OCI-LY7 (cell line): Measurements from ENCODE around the gene SYNDIG1L. TPM values are rescaled to one million over a fixed set of nuclear protein-coding genes. Genes with fewer than 3 reads are reported as not detected.

Experiments
- BruUV-seq: library from RNA; stranded (reverse); fragments of 400-500 nt; replicated peaks from 2 replicates; lab custom pipeline; 2021; lab: Mats Ljungman, UMichigan
- CTCF ChIA-PET: fragments of 300-600 bp; sonication (Branson Sonifier 250); formaldehyde crosslinking; loops from one replicate; lab custom pipeline; 2022; ENCODE audit warnings: antibody characterized with exemption; ENCODE audit not compliant: unreplicated experiment; lab: Charles Lee
- POLR2A ChIA-PET: fragments of 300-600 bp; sonication (Branson Sonifier 250); formaldehyde crosslinking; loops from one replicate; lab custom pipeline; 2022; ENCODE audit warnings: antibody characterized with exemption; lab: Charles Lee
- DNase-seq: peaks from one replicate; pipeline ENCODE4 v3.0.0-alpha.2; 2015; ENCODE audit warnings: low spot score
- H2AFZ ChIP-seq: fragments of 200-600 bp; sonication (generic), shearing (Covaris generic); 2 replicates; pipeline ENCODE4 v1.6.1; 2014; ENCODE audit warnings: mild to moderate bottlenecking, antibody characterized with exemption, low read length, moderate library complexity
- H3K27ac ChIP-seq: fragments of 200-600 bp; sonication (generic); 2 replicates; pipeline ENCODE4 v1.5.1; 2014; ENCODE audit warnings: mixed run types, low read depth, mild to moderate bottlenecking, moderate library complexity, low read length, inconsistent platforms; ENCODE audit not compliant: poor library complexity, severe bottlenecking
- H3K36me3 ChIP-seq: fragments of 200-600 bp; sonication (generic); 2 replicates; pipeline ENCODE4 v1.6.1; 2014; ENCODE audit warnings: mild to moderate bottlenecking, antibody characterized with exemption, low read length, moderate library complexity, mixed read lengths; ENCODE audit not compliant: insufficient read depth
- H3K4me1 ChIP-seq: fragments of 200-600 bp; sonication (generic); 2 replicates; pipeline ENCODE4 v1.5.1; 2014; ENCODE audit warnings: mild to moderate bottlenecking, low read length; ENCODE audit not compliant: insufficient read depth, poor library complexity, severe bottlenecking
- H3K4me2 ChIP-seq: fragments of 200-600 bp; sonication (generic); 2 replicates; pipeline ENCODE4 v1.6.1; 2014; ENCODE audit warnings: mild to moderate bottlenecking, low read length
- H3K4me3 ChIP-seq: fragments of 200-600 bp; sonication (generic); 2 replicates; pipeline ENCODE4 v1.5.1; 2014; ENCODE audit warnings: mild to moderate bottlenecking, low read depth, low read length; ENCODE audit not compliant: poor library complexity, severe bottlenecking
- H3K79me2 ChIP-seq: fragments of 200-600 bp; sonication (generic); 2 replicates; pipeline ENCODE4 v1.6.1; 2016; ENCODE audit warnings: low read depth, mild to moderate bottlenecking, low read length, moderate library complexity, mixed read lengths; ENCODE audit not compliant: insufficient read depth
- H3K9me2 ChIP-seq: fragments of 200-600 bp; sonication (generic); 2 replicates; pipeline ENCODE4 v1.6.1; 2016; ENCODE audit warnings: mild to moderate bottlenecking, low read length, mixed read lengths; ENCODE audit not compliant: insufficient read depth
- H3K9me3 ChIP-seq: fragments of 200-600 bp; sonication (generic); 2 replicates; pipeline ENCODE4 v1.6.1; 2014; ENCODE audit warnings: mild to moderate bottlenecking, mixed run types, low read length, mixed read lengths
- H4K20me1 ChIP-seq: fragments of 200-600 bp; sonication (generic); 2 replicates; pipeline ENCODE4 v1.6.1; 2014; ENCODE audit warnings: mild to moderate bottlenecking, antibody characterized with exemption, low read length, moderate library complexity, mixed read lengths; ENCODE audit not compliant: insufficient read depth
- EZH2phosphoT487 ChIP-seq: fragments of 200-600 bp; sonication (generic); IDR thresholded peaks from 2 replicates; pipeline ENCODE4 v1.6.1; 2018; ENCODE audit warnings: low read depth, borderline replicate concordance, mild to moderate bottlenecking, mixed run types, antibody characterized with exemption, low read length, moderate library complexity, mixed read lengths
- intact Hi-C: fragments of 100-400 bp; cut with micrococcal nuclease; formaldehyde crosslinking; loops from one replicate; pipeline ENCODE4 v1.10.0; 2022; ENCODE audit not compliant: unreplicated experiment
- total RNA-seq, 2 experiments: library from RNA; depleted of rRNA in 1 of 2; stranded (reverse); fragments of >200 nt in 1 of 2; shearing (Covaris generic) in 1 of 2; gene quantifications; 2 replicates each; pipeline ENCODE4 v1.2.3, GENCODE V29; 2014 to 2022
- TF ChIP-seq, protein P1 (sequence below): fragments of 200-600 bp; sonication (generic); conservative IDR thresholded peaks from 2 replicates; pipeline ENCODE4 v1.5.1; 2014; ENCODE audit warnings: mild to moderate bottlenecking, antibody characterized with exemption, low read length, moderate library complexity, mixed read lengths

The SYNDIG1L gene
- total RNA-seq, 2 experiments from 2014 or later, result not detected

DNA sequence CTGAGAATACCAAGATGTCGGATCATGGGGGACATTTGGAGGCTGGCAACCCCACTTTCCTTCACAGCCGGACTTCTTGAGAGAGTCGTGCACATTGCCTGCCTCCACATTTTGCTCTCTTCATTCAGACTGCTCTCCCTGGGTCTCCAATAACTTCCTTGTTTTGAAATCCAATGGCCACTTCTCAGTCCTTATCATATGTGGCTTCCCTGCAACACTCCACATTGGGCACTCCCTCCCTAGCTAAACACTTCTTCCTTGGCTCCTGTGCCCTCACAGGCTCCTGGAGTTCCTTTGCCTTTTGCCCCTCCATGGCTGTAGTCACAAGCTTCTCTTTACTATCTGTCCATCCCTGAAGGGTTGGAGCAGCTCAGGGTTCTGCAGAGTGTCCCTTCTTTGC, 37.0 kb upstream of the SYNDIG1L start:
- H2AFZ ChIP-seq, result no peak overlapping the region
- H3K36me3 ChIP-seq, result no peaks in the 10 kb centered on the region
- no peaks in the 10 kb centered on the region for H3K9me2 ChIP-seq
- POLR2A ChIA-PET, result no interaction called here
- no peak for DNase-seq
- H3K27ac ChIP-seq, result no peak overlapping the region
- H3K4me2 ChIP-seq, result no peak overlapping the region
- no peak overlapping the region for H3K4me3 ChIP-seq
- H3K4me1 ChIP-seq, result no peaks in the 10 kb centered on the region
- H3K9me3 ChIP-seq, result no peaks in the 10 kb centered on the region
- CTCF ChIA-PET, result no interaction called here
- no peak for TF ChIP-seq EZH2phosphoT487
- TF ChIP-seq, protein P1, sequence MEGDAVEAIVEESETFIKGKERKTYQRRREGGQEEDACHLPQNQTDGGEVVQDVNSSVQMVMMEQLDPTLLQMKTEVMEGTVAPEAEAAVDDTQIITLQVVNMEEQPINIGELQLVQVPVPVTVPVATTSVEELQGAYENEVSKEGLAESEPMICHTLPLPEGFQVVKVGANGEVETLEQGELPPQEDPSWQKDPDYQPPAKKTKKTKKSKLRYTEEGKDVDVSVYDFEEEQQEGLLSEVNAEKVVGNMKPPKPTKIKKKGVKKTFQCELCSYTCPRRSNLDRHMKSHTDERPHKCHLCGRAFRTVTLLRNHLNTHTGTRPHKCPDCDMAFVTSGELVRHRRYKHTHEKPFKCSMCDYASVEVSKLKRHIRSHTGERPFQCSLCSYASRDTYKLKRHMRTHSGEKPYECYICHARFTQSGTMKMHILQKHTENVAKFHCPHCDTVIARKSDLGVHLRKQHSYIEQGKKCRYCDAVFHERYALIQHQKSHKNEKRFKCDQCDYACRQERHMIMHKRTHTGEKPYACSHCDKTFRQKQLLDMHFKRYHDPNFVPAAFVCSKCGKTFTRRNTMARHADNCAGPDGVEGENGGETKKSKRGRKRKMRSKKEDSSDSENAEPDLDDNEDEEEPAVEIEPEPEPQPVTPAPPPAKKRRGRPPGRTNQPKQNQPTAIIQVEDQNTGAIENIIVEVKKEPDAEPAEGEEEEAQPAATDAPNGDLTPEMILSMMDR, result no peak
- no TSS peak for BruUV-seq
- H3K79me2 ChIP-seq, result no peaks in the 10 kb centered on the region
- intact Hi-C loops, result no loop called here
- H4K20me1 ChIP-seq, result no peaks in the 10 kb centered on the region

- H3K4me2 ChIP-seq, result no peak overlapping the region
- H3K36me3 ChIP-seq, result no peaks in the 10 kb centered on the region
- H3K27ac ChIP-seq, result no peak overlapping the region
- no peaks in the 10 kb centered on the region for H4K20me1 ChIP-seq
- no peaks in the 10 kb centered on the region for H3K4me1 ChIP-seq
- H3K4me3 ChIP-seq, result no peak overlapping the region
- CTCF ChIA-PET, result no interaction called here
- POLR2A ChIA-PET, result no interaction called here
- TF ChIP-seq, protein P1, result no peak
- no peak for TF ChIP-seq EZH2phosphoT487
- no peak for DNase-seq
- no TSS peak for BruUV-seq
- H3K9me2 ChIP-seq, result no peaks in the 10 kb centered on the region
- intact Hi-C loops, result no loop called here
- H2AFZ ChIP-seq, result no peak overlapping the region
- no peaks in the 10 kb centered on the region for H3K79me2 ChIP-seq
- no peaks in the 10 kb centered on the region for H3K9me3 ChIP-seq
These were observed 34.0 kb upstream of the SYNDIG1L start for GRCh38 chr14:74459976-74460375.

GRCh38 chr14:74459289-74459946, 33.4 kb upstream of the SYNDIG1L start:
- POLR2A ChIA-PET, result interaction anchor here (0.6 kb wide), 2 partner anchors 23 to 1168 kb away, joined by 5 read pairs; no protein-coding TSS in a partner anchor
- BruUV-seq, result no TSS peak
- H3K79me2 ChIP-seq, result no peaks in the 10 kb centered on the region
- no peak overlapping the region for H3K4me2 ChIP-seq
- H3K36me3 ChIP-seq, result no peaks in the 10 kb centered on the region
- no peaks in the 10 kb centered on the region for H3K9me2 ChIP-seq
- H3K4me3 ChIP-seq, result no peak overlapping the region
- H3K27ac ChIP-seq, result no peak overlapping the region
- TF ChIP-seq, protein P1, result peak; percentile 75
- TF ChIP-seq EZH2phosphoT487, result no peak
- H4K20me1 ChIP-seq, result no peaks in the 10 kb centered on the region
- intact Hi-C loops, result no loop called here
- H2AFZ ChIP-seq, result no peak overlapping the region
- peak; percentile 36 for DNase-seq
- CTCF ChIA-PET, result no interaction called here
- H3K4me1 ChIP-seq, result no peaks in the 10 kb centered on the region
- no peaks in the 10 kb centered on the region for H3K9me3 ChIP-seq
